ENCODE measurements around the gene GALNT15. TPM values are rescaled to one million over a fixed set of nuclear protein-coding genes. Genes with fewer than 3 reads are reported as not detected.

GALNT15 gene
- polyA plus RNA-seq, 1 experiment = 5.4 TPM

DNA sequence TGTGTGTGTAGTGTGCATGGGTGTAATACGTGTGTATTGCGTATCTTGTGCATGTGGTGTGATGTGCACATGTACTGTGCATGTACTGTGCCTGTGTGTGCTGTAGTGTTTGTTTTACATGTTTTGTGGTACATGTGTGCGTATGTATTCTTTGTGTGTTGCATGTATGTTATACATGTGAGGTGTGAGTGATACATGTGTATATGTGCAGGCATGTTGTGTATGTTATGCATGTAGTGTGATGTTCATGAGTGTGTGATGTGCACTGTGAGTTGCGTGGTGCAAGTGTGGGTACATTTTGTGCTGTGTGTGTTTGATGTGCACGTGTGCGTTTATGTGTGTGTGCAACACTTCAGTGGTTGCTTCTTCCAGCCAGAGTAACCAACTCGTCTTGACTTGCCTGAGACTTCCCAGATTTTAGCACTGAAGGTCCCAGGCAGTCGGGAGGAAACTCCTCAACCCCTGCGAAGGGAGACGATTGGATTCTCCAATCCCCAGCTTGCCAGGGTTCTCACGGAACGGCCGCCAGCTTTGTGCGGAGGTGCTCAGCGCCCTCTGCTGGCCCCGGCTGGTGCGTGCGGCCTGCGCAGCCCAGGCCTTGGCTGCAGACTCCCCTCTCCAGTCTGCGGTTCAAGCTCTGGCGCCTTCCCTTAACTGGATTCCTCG is 3.6 kb downstream of the GALNT15 start:
- CTCF ChIA-PET = interaction anchor here (0.7 to 8.4 kb wide), 32 partner anchors 10 to 553 kb away, joined by 3 to 171 read pairs (median 5); no protein-coding TSS in a partner anchor
- Histone ChIP-seq H3K36me3 (ENCODE audit: control insufficient read depth, insufficient read depth, low read length) (no peaks in the 10 kb centered on the region), H3K4me3 (ENCODE audit: low read depth, low read length) (no peak overlapping the region), H3K27me3 (ENCODE audit: control insufficient read depth, insufficient read depth, low read length) (no peaks in the 10 kb centered on the region)
- TF ChIP-seq CTCF (IDR thresholded peaks at IDR 0.05; ENCODE audit: insufficient read depth, low read depth, low read length) = peak; percentile 99
- POLR2A ChIA-PET = no interaction called here
- peak; percentile 35 for DNase-seq (ENCODE audit: low read depth)

DNA sequence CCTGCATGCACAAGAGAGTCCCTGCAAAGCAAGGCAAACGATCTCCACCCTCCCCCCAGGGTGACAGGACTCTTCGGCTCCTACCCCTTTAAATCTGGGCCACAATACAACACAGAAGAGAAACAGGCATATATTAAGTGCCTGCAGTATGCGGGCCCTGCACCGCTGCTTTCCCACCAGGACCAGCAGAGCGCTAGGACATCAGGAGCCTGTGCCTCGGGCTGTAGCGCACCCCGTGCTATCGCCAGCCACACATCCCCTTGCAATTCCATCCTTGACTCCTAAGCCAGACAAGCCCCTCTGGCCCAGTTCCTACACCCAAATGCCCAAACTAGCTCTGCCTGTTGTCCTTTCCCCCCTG is 4.1 kb downstream of the GALNT15 start:
- no peak for DNase-seq (ENCODE audit: low read depth)
- Histone ChIP-seq H3K36me3 (ENCODE audit: control insufficient read depth, insufficient read depth, low read length) (no peaks in the 10 kb centered on the region), H3K27me3 (ENCODE audit: control insufficient read depth, insufficient read depth, low read length) (no peaks in the 10 kb centered on the region), H3K4me3 (ENCODE audit: low read depth, low read length) (no peak overlapping the region)
- ChIA-PET POLR2A (no interaction called here), CTCF (interaction anchor here (0.7 to 8.4 kb wide), 32 partner anchors 10 to 554 kb away, joined by 3 to 171 read pairs (median 5); no protein-coding TSS in a partner anchor)
- TF ChIP-seq CTCF (IDR thresholded peaks at IDR 0.05; ENCODE audit: insufficient read depth, low read depth, low read length) = no peak

GRCh38 chr3:16179261-16179660 is 4.8 kb downstream of the GALNT15 start:
- no peak for DNase-seq (ENCODE audit: low read depth)
- TF ChIP-seq CTCF (IDR thresholded peaks at IDR 0.05; ENCODE audit: insufficient read depth, low read depth, low read length) = no peak
- Histone ChIP-seq H3K36me3 (ENCODE audit: control insufficient read depth, insufficient read depth, low read length) (no peaks in the 10 kb centered on the region), H3K27me3 (ENCODE audit: control insufficient read depth, insufficient read depth, low read length) (no peaks in the 10 kb centered on the region), H3K4me3 (ENCODE audit: low read depth, low read length) (no peak overlapping the region)
- ChIA-PET CTCF (interaction anchor here (0.8 to 8.4 kb wide), 16 partner anchors 25 to 216 kb away, joined by 3 to 171 read pairs (median 7); no protein-coding TSS in a partner anchor), POLR2A (no interaction called here)

DNA sequence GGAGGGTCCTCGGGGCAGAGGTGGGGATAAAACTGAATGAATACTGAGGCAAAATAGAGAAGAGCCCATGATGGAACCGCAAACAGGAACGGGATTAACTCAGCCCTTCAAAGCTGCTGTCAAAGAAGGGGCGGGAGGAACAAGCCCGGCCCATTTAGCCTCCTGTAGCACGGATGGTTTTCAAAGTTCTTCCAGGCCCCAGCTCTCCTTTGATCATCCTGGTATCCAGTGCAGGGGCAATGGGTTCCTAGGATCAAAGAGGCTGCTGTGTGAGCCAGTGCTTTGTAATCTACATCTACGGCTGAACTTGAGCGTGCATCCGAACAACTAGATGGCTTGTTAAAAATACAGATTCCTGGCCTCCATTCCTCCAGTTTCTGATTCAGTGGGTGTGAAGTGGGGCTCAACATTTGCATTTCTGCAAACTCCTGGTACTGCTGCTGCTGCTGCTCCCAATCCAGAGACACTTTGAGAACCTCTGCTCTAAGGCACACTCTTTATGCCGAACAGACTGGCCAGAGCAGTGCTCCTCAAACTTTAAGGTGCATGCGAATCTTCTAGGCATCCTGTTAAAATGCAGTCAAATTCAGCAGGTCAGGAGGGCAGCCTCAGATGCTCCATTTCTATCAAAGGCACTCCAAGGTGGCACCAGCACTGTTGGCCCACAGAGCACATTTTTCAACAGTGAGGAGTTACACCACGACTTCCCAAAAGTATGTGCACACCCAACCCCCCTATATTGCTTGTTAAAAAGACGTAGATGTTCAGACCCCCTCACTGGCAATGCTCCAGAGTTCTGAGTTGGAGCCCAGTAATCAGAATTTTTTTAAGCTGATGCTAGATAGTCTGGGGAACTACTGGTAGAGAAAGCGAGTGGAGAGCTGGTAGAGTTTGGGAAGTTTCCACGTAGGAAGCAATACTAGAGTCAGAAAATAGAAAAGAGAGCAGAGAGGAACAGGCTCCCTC is 5.6 kb downstream of the GALNT15 start:
- CTCF ChIA-PET = interaction anchor here (0.7 to 8.4 kb wide), 9 partner anchors 64 to 554 kb away, joined by 3 to 171 read pairs (median 5); no protein-coding TSS in a partner anchor

More for the DNA sequence above, 5.6 kb downstream of the GALNT15 start:
- no peak for TF ChIP-seq CTCF (IDR thresholded peaks at IDR 0.05; ENCODE audit: insufficient read depth, low read depth, low read length)
- H3K4me3 ChIP-seq (ENCODE audit: low read depth, low read length) = no peak overlapping the region
- no peaks in the 10 kb centered on the region for H3K36me3 ChIP-seq (ENCODE audit: control insufficient read depth, insufficient read depth, low read length)
- no peak for DNase-seq (ENCODE audit: low read depth)
- POLR2A ChIA-PET = no interaction called here
- H3K27me3 ChIP-seq (ENCODE audit: control insufficient read depth, insufficient read depth, low read length) = no peaks in the 10 kb centered on the region

All from BJ (cell line).